AG04449 (cell line): Measurements from ENCODE around the gene SUMO2.

Experiments used
- CTCF ChIA-PET: fragments of 350-600 bp; formaldehyde crosslinking; extraction: SDS; loops from one replicate; lab custom pipeline; 2021; ENCODE audit warnings: antibody characterized with exemption; lab: Yijun Ruan, JAX
- POLR2A ChIA-PET: fragments of 400-600, 350-600 bp; formaldehyde crosslinking; extraction: SDS; loops from one replicate; lab custom pipeline; 2020; ENCODE audit warnings: antibody characterized with exemption, inconsistent platforms; lab: Yijun Ruan, JAX
- DNase-seq: peaks from one replicate; pipeline ENCODE4 v3.0.0-alpha.2; 2010; ENCODE audit warnings: low read depth, low spot score
- H3K4me3 ChIP-seq: 2 replicates; pipeline ENCODE4 v1.5.1; 2011; ENCODE audit warnings: low read depth, mild to moderate bottlenecking, control low read depth, low read length
- CTCF ChIP-seq: IDR thresholded peaks from one replicate; pipeline ENCODE4 v1.5.1; 2011; ENCODE audit warnings: mild to moderate bottlenecking, moderate library complexity, low read length, control low read depth, inconsistent platforms; ENCODE audit not compliant: insufficient read depth; ENCODE audit errors: missing control alignments

Gene SUMO2

DNA sequence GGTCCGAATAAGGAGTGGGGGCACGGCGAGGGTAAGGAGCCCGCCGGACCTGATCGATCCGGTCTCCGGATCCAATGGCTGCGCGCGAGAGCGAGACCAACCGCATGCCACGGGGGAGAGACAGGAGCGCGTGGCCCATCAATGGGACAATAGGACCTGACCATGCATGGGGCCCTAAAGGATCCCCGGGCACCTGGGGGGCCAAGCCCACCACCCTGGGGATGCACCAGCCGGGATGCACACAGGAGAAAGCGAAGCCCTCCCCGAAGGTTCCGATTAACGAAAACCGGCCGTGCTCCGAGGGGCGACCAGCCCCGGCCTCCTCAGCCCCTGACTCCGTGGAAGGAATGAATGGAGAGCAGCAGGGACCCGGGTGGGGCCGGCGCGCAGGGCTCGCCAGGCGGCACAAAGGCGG is 29.0 kb downstream of the SUMO2 start:
- peak overlapping the region; percentile 91 for H3K4me3 ChIP-seq
- CTCF ChIA-PET = interaction anchor here (1.5 kb wide), 1 partner anchor 23 kb away, joined by 4 read pairs; no protein-coding TSS in a partner anchor
- TF ChIP-seq CTCF = no peak
- no peak for DNase-seq
- POLR2A ChIA-PET = interaction anchor here (0.7 to 1.0 kb wide), 4 partner anchors 13 to 119 kb away, joined by 3 to 5 read pairs (median 3); no protein-coding TSS in a partner anchor

- CTCF ChIA-PET = interaction anchor here (1.0 kb wide), 1 partner anchor 39 kb away, joined by 5 read pairs; no protein-coding TSS in a partner anchor
- POLR2A ChIA-PET = interaction anchor here (0.6 kb wide), 1 partner anchor 8 kb away, joined by 3 read pairs; no protein-coding TSS in a partner anchor
Observed at GRCh38 chr17:75152922-75153779, 29.6 kb downstream of the SUMO2 start.

DNA sequence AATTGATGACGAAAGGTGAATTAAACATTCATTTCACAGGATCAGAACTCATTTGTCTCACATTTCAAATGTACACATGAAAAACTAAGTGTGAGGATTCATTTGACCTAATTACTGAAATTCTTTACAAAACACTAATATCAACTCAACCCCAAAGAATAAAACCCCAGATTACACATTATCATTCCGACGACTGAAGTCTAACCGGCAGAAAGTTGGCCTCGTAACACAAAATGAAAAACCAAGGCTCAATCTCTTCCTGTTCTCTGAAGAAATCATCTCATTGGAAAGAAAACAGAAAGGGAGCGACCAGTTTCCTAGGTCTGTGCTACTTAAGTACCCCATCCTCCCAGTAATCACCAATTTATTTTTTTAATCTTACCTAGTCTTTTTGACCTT is 30.2 kb downstream of the SUMO2 start:
- POLR2A ChIA-PET = interaction anchor here (0.6 kb wide), 1 partner anchor 8 kb away, joined by 3 read pairs; no protein-coding TSS in a partner anchor
- DNase-seq = no peak
- CTCF ChIA-PET = interaction anchor here (1.0 kb wide), 1 partner anchor 38 kb away, joined by 5 read pairs; no protein-coding TSS in a partner anchor
- peak overlapping the region; percentile 91 for H3K4me3 ChIP-seq
- no peak for TF ChIP-seq CTCF

More at GRCh38 chr17:75152922-75153779, 29.6 kb downstream of the SUMO2 start:
- no peak for DNase-seq
- no peak for TF ChIP-seq CTCF
- H3K4me3 ChIP-seq = peak overlapping the region; percentile 91

GRCh38 chr17:75151930-75152329 is 30.8 kb downstream of the SUMO2 start:
- DNase-seq = no peak
- CTCF ChIA-PET = interaction anchor here (1.0 to 5.0 kb wide), 2 partner anchors 21 to 38 kb away, joined by 4 to 37 read pairs; partner anchors contain the start of gene NT5C

GRCh38 chr17:75147878-75148546 is 34.7 kb downstream of the SUMO2 start:
- DNase-seq = no peak
- TF ChIP-seq CTCF = no peak
- POLR2A ChIA-PET = no interaction called here
- no peak overlapping the region for H3K4me3 ChIP-seq
- CTCF ChIA-PET = interaction anchor here (0.8 to 5.0 kb wide), 7 partner anchors 9 to 123 kb away, joined by 3 to 37 read pairs (median 5); partner anchors contain the start of genes MIF4GD and NT5C

More at GRCh38 chr17:75151930-75152329, 30.8 kb downstream of the SUMO2 start:
- no peak for TF ChIP-seq CTCF
- POLR2A ChIA-PET = no interaction called here
- H3K4me3 ChIP-seq = no peak overlapping the region; the same call in 1 of the 2 replicates
